Measurements from ENCODE around the gene PYGO2. TPM values are rescaled to one million over a fixed set of nuclear protein-coding genes. Genes with fewer than 3 reads are reported as not detected.

PYGO2 gene
- total and polyA plus RNA-seq, 2 experiments from 2014 or later, result 45.3 to 45.6 TPM

DNA sequence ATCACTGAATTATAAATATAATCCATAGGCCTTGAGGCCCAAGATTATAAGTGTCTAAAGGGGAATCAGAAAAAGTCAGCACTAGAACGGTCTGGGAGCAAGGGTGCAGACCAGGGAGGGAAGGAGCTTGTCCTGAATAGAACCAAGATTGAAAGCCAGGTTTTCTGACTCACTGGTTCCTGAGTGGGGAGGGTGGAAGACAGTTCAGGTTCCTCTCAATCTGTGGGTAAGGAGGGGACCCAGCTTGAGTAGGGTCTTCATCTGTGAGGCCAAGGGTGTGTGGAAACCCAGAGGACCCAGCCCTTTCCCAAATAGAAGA lies 32.6 kb upstream of the PYGO2 start:
- H3K4me3 ChIP-seq, result no peak overlapping the region
- H3K36me3 ChIP-seq, result peaks cover 4% of the 10 kb centered on the region
- TF ChIP-seq, protein P1, sequence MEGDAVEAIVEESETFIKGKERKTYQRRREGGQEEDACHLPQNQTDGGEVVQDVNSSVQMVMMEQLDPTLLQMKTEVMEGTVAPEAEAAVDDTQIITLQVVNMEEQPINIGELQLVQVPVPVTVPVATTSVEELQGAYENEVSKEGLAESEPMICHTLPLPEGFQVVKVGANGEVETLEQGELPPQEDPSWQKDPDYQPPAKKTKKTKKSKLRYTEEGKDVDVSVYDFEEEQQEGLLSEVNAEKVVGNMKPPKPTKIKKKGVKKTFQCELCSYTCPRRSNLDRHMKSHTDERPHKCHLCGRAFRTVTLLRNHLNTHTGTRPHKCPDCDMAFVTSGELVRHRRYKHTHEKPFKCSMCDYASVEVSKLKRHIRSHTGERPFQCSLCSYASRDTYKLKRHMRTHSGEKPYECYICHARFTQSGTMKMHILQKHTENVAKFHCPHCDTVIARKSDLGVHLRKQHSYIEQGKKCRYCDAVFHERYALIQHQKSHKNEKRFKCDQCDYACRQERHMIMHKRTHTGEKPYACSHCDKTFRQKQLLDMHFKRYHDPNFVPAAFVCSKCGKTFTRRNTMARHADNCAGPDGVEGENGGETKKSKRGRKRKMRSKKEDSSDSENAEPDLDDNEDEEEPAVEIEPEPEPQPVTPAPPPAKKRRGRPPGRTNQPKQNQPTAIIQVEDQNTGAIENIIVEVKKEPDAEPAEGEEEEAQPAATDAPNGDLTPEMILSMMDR (IDR thresholded peaks at IDR 0.05; ENCODE audit: low read depth, low read length), result no peak
- DNase-seq (ENCODE audit: low read depth in 1 of 2, low spot score in 1 of 2), result no peak
- peaks cover 6% of the 10 kb centered on the region for H3K4me1 ChIP-seq (ENCODE audit: low read depth)
- H3K9me3 ChIP-seq (ENCODE audit: low read depth), result no peaks in the 10 kb centered on the region
- H3K27ac ChIP-seq, result no peak overlapping the region
- H3K27me3 ChIP-seq, result no peaks in the 10 kb centered on the region

GRCh38 chr1:154993572-154994268 lies 32.1 kb upstream of the PYGO2 start, which contains the start of gene LENEP:
TSS of gene LENEP (plus strand) at chr1:154993586. CDS start at chr1:154993608, 22 bp downstream.
- Histone ChIP-seq H3K4me1 (ENCODE audit: low read depth) (peaks cover under 1% of the 10 kb centered on the region), H3K27me3 (no peaks in the 10 kb centered on the region), H3K9me3 (ENCODE audit: low read depth) (no peaks in the 10 kb centered on the region), H3K4me3 (no peak within 1 kb of the TSS), H3K36me3 (peaks cover 4% of the 10 kb centered on the region), H3K27ac (peak within 1 kb of the TSS; percentile 48)
- TF ChIP-seq, protein P1 (IDR thresholded peaks at IDR 0.05; ENCODE audit: low read depth, low read length), result no peak
- no peak for DNase-seq (ENCODE audit: low read depth in 1 of 2, low spot score in 1 of 2)

DNA sequence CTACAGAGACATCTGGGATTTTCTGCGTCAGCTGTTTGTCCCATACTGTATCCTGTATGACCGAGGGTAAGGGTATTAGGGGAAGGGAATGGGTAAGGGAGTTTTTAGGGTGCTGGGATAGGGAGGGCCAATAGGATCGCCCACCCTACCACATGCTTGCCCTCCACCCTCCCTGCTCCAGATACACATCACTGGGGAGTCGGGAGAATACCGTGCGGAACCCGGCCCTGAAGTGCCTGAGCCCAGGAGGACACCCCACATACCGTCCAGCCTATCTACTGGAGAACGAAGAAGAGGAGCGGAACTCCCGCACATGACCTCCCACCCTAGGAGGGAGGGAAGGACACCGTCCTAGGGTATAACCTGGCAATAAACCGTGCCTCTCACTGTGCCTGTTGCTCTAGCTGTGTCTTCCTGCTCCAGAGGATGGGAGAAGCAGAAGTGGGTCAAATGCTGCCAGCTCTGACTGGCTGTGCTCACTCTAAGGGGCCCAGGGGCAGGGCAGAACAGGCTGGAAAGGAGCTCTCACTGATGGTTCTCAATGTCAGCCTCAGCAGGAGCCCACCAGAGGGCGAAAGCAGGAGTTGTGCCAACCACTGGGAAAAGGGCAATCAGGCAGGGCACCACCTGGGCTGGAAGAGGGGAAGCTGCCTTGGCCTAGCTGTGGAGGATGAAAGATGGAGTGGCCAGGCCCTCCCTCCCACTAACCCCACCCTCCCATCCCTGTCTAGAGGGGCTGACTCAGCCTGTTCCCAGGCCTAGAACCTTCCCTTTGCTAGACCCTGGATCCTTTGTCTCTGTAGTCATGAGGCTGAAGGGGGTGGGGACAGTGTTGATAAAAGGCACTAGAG lies 31.4 kb upstream of the PYGO2 start:
- TF ChIP-seq, protein P1 (IDR thresholded peaks at IDR 0.05; ENCODE audit: low read depth, low read length), result peak; percentile 27
- DNase-seq (ENCODE audit: low read depth in 1 of 2, low spot score in 1 of 2), result peak in 1 of 2 donors; percentile 64
- Histone ChIP-seq H3K27ac (peak overlapping the region; percentile 48), H3K36me3 (peaks cover 4% of the 10 kb centered on the region), H3K4me3 (no peak overlapping the region), H3K9me3 (ENCODE audit: low read depth) (no peaks in the 10 kb centered on the region), H3K4me1 (ENCODE audit: low read depth) (no peaks in the 10 kb centered on the region), H3K27me3 (no peaks in the 10 kb centered on the region)

- H3K9me3 ChIP-seq (ENCODE audit: low read depth), result no peaks in the 10 kb centered on the region
- TF ChIP-seq, protein P1 (IDR thresholded peaks at IDR 0.05; ENCODE audit: low read depth, low read length), result no peak
- H3K4me3 ChIP-seq, result no peak overlapping the region
- no peaks in the 10 kb centered on the region for H3K27me3 ChIP-seq
- DNase-seq (ENCODE audit: low read depth in 1 of 2, low spot score in 1 of 2), result no peak
- H3K27ac ChIP-seq, result no peak overlapping the region
- H3K4me1 ChIP-seq (ENCODE audit: low read depth), result no peaks in the 10 kb centered on the region
- peaks cover 4% of the 10 kb centered on the region for H3K36me3 ChIP-seq
These were observed 28.7 kb upstream of the PYGO2 start for GRCh38 chr1:154990276-154990675.

GRCh38 chr1:154989195-154989860 lies 27.7 kb upstream of the PYGO2 start:
- no peak overlapping the region for H3K4me3 ChIP-seq
- H3K27me3 ChIP-seq, result no peaks in the 10 kb centered on the region
- no peak overlapping the region for H3K27ac ChIP-seq
- peaks cover 4% of the 10 kb centered on the region for H3K36me3 ChIP-seq
- TF ChIP-seq, protein P1 (IDR thresholded peaks at IDR 0.05; ENCODE audit: low read depth, low read length), result no peak
- no peak for DNase-seq (ENCODE audit: low read depth in 1 of 2, low spot score in 1 of 2)
- no peaks in the 10 kb centered on the region for H3K4me1 ChIP-seq (ENCODE audit: low read depth)
- H3K9me3 ChIP-seq (ENCODE audit: low read depth), result no peaks in the 10 kb centered on the region

Data from cardiac muscle cell (in vitro differentiated cells and primary cell).